Stimulated activated CD4-positive, alpha-beta T cell treated with anti-CD3 and anti-CD28 coated beads, TNF-alpha, amount 100 ng/mL, for 48 hours (primary cell): Measurements from ENCODE around the gene PRR11.
A peak's percentile ranks its signal among the peaks of the same experiment; 100 is the strongest.
"Not testable (repeated sequence)": the region's sequence is repeated elsewhere in the genome, so short reads cannot be mapped to it uniquely, and the experiment has no call there.

ENCODE experiments used
- DNase-seq, 3 donors: peaks; one replicate each; pipeline ENCODE4 v3.0.0-alpha.2; 2020; ENCODE audit warnings: low read depth in 3 of 3

The PRR11 gene

GRCh38 chr17:59151591-59151990 lies 4.0 kb upstream of the PRR11 start:
- DNase-seq = no peak

- DNase-seq = no peak
These were observed 2.6 kb upstream of the PRR11 start for GRCh38 chr17:59152925-59153324.

GRCh38 chr17:59154292-59154720 lies 1.2 kb upstream of the PRR11 start:
- peak in 2 of 3 donors; percentile 11 to 20 for DNase-seq

- peak; percentile 92 to 98 (median 93) for DNase-seq
These were observed 666 bp upstream of the PRR11 start, which contains the start of gene SKA2 for GRCh38 chr17:59154721-59155438. Gene SKA2, minus strand, starts transcription at chr17:59155186. Its CDS starts 23 bp downstream, at chr17:59155163.

- DNase-seq = no peak
These were observed 4.8 kb downstream of the PRR11 start for GRCh38 chr17:59160157-59161025.

GRCh38 chr17:59161477-59161876 lies 5.9 kb downstream of the PRR11 start:
- no peak for DNase-seq

- peak in 1 of 3 donors; percentile 20 for DNase-seq
These were observed 10.4 kb downstream of the PRR11 start for GRCh38 chr17:59165933-59166342.

- DNase-seq = no peak
These were observed 12.0 kb downstream of the PRR11 start for GRCh38 chr17:59167571-59168001.

- DNase-seq = no peak
These were observed 17.0 kb downstream of the PRR11 start for GRCh38 chr17:59172436-59173004.

- DNase-seq = no peak
These were observed 19.1 kb downstream of the PRR11 start for GRCh38 chr17:59174671-59175070.

- no peak for DNase-seq
These were observed 19.5 kb downstream of the PRR11 start for GRCh38 chr17:59175076-59175475.

GRCh38 chr17:59178266-59178985 lies 22.9 kb downstream of the PRR11 start:
- no peak for DNase-seq

GRCh38 chr17:59179601-59180000 lies 24.1 kb downstream of the PRR11 start:
- DNase-seq = not testable (repeated sequence)

- DNase-seq = no peak
These were observed 25.1 kb downstream of the PRR11 start for GRCh38 chr17:59180626-59181025.

- no peak for DNase-seq
These were observed 25.9 kb downstream of the PRR11 start for GRCh38 chr17:59181481-59181880.

GRCh38 chr17:59185997-59186396 lies 30.5 kb downstream of the PRR11 start:
- DNase-seq = no peak

- no peak for DNase-seq
These were observed 31.3 kb downstream of the PRR11 start for GRCh38 chr17:59186850-59187249.

- DNase-seq = no peak
These were observed 35.3 kb downstream of the PRR11 start for GRCh38 chr17:59190806-59191205.

- DNase-seq = no peak
These were observed 37.9 kb downstream of the PRR11 start for GRCh38 chr17:59193336-59193862.

GRCh38 chr17:59199398-59199797 lies 43.9 kb downstream of the PRR11 start:
- no peak for DNase-seq

GRCh38 chr17:59202320-59202719 lies 46.8 kb downstream of the PRR11 start:
- no peak for DNase-seq
